ENCODE results near the gene CDK10. TPM values are rescaled to one million over a fixed set of nuclear protein-coding genes. Genes with fewer than 3 reads are reported as not detected.
"Not testable (repeated sequence)": the region's sequence is repeated elsewhere in the genome, so short reads cannot be mapped to it uniquely, and the experiment has no call there.

CDK10 gene
- total RNA-seq, 6 experiments from 2014 or later = 45.5 to 61.7 (median 48.6) TPM

DNA sequence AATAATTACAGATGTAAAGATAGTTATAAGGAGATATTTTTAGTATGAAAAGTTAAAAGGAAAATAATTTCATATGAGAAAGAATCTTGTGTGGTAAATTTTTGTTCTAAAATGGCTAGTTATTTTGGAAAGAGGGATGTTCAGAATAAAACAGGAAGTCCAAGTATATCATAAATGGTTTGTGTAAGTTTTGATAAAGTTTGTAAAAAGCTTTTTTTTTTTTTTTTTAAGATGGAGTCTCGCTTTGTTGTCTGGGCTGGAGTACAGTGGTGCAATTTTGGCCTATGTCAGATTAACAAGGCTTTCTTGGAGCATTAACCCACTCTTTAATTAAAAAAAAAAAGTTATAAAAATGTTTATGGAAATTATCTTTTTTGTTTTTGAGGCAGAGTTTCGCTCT, 8.2 kb upstream of the CDK10 start:
- DNase-seq = no peak
- TF ChIP-seq, protein P1, sequence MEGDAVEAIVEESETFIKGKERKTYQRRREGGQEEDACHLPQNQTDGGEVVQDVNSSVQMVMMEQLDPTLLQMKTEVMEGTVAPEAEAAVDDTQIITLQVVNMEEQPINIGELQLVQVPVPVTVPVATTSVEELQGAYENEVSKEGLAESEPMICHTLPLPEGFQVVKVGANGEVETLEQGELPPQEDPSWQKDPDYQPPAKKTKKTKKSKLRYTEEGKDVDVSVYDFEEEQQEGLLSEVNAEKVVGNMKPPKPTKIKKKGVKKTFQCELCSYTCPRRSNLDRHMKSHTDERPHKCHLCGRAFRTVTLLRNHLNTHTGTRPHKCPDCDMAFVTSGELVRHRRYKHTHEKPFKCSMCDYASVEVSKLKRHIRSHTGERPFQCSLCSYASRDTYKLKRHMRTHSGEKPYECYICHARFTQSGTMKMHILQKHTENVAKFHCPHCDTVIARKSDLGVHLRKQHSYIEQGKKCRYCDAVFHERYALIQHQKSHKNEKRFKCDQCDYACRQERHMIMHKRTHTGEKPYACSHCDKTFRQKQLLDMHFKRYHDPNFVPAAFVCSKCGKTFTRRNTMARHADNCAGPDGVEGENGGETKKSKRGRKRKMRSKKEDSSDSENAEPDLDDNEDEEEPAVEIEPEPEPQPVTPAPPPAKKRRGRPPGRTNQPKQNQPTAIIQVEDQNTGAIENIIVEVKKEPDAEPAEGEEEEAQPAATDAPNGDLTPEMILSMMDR (IDR thresholded peaks at IDR 0.05) = no peak
- H3K4me3 Mint-ChIP-seq = no peak overlapping the region
- no peak overlapping the region for H3K27ac Mint-ChIP-seq
- H3K36me3 Mint-ChIP-seq (ENCODE audit: low read depth) = peaks cover 31% of the 10 kb centered on the region
- no peaks in the 10 kb centered on the region for H3K4me1 Mint-ChIP-seq (ENCODE audit: low read depth)
- no peaks in the 10 kb centered on the region for H3K27me3 Mint-ChIP-seq (ENCODE audit: insufficient read depth)
- peaks cover 25% of the 10 kb centered on the region for H3K9me3 Mint-ChIP-seq

DNA sequence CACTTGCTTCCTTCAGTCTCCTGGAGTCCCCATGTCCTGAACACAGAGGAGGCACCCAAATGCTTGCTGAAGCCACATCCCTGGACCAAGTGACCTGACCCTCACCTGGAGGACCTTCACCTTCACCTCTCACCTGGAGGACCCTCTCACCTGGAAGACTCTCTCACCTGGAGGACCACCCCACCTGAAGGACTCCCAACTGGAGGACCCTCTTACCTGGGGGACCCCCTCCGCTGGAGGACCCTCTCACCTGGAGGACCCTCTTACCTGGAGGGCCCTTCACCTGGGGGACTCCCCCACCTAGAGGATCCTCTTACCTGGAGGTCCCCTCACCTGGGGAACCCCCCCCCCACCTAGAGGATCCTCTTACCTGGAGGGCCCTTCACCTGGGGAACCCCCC, 573 bp upstream of the CDK10 start:
- H3K36me3 Mint-ChIP-seq (ENCODE audit: low read depth) = peaks cover 27% of the 10 kb centered on the region
- peaks cover 7% of the 10 kb centered on the region for H3K9me3 Mint-ChIP-seq
- H3K4me1 Mint-ChIP-seq (ENCODE audit: low read depth) = peaks cover 7% of the 10 kb centered on the region
- H3K4me3 Mint-ChIP-seq = peak overlapping the region; percentile 67; the same call in 1 of the 2 replicates
- peaks cover 8% of the 10 kb centered on the region for H3K27me3 Mint-ChIP-seq (ENCODE audit: insufficient read depth)
- no peak for DNase-seq
- H3K27ac Mint-ChIP-seq = peak overlapping the region; percentile 63; the same call in 1 of the 2 replicates
- TF ChIP-seq, protein P1 (IDR thresholded peaks at IDR 0.05) = no peak

DNA sequence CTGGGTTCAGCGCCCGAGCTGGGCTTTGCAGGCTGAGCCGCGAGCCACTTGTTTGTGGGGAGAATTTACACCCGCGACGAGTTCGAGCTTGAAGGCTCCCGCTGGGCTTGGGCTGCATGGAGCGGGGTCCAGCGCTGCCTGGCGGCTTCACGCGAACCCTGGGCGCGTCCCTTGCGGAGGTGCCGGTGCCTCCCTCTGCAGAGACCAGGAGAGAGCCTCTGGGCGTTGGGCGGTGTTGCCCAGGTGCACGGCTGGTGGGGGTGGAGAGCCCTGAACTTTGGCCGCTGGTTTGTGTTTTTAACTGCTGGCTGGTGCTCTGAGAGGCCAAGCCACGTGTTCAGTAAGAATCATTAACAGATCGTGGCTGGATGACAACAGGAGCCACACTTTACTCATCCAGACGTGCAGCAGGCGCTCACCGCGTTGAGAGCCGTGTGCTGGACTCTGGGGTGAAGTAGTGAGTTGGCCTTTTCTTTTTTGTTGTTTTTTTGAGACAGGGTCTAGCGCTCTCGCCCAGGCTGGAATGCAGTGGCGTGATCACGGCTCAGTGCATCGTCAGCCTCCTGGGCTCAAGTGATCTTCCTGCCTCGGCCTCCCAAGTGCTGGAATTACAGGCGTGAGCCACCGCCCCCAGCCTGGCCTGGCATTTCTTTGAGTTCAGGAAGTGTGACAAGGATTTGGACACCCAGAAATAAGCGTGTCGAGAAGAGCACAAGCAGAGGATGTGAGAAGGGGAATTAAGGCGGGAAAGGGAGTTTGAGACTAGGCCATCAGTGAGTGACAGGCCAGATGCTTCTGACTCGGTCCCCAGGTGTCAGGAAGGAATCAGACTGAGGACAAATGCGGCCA, 827 bp downstream of the CDK10 start:
- H3K27ac Mint-ChIP-seq = peak overlapping the region; percentile 98
- H3K4me3 Mint-ChIP-seq = peak overlapping the region; percentile 93
- peaks cover 22% of the 10 kb centered on the region for H3K36me3 Mint-ChIP-seq (ENCODE audit: low read depth)
- peaks cover 7% of the 10 kb centered on the region for H3K4me1 Mint-ChIP-seq (ENCODE audit: low read depth)
- peak; percentile 33 for DNase-seq
- H3K27me3 Mint-ChIP-seq (ENCODE audit: insufficient read depth) = peaks cover 8% of the 10 kb centered on the region
- H3K9me3 Mint-ChIP-seq = peaks cover 7% of the 10 kb centered on the region
- TF ChIP-seq, protein P1 (IDR thresholded peaks at IDR 0.05) = no peak

DNA sequence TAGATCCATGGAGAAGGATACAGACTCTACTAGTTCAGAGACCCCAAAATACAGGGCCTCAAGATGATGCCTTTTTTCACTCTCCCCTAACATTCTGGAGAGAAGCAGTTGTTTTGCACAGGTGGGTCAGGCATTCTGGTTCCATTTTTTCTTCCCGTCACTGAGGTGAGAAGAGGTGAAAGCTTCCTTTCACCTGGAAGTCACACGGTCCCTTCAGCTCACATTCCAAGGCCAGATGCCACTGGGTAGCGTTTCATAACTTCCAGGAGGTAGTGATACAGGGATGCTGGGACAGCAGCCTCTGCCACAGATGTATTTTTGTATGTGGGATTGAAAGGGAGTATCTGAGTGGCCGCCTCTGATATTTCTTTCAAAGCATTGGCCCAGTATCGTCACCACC, 1.9 kb downstream of the CDK10 start:
- peaks cover 7% of the 10 kb centered on the region for H3K9me3 Mint-ChIP-seq
- H3K4me3 Mint-ChIP-seq = peak overlapping the region; percentile 93; the same call in 1 of the 2 replicates
- peak overlapping the region; percentile 98; the same call in 1 of the 2 replicates for H3K27ac Mint-ChIP-seq
- TF ChIP-seq, protein P1 (IDR thresholded peaks at IDR 0.05) = no peak
- H3K36me3 Mint-ChIP-seq (ENCODE audit: low read depth) = peaks cover 18% of the 10 kb centered on the region
- DNase-seq = no peak
- peaks cover 7% of the 10 kb centered on the region for H3K4me1 Mint-ChIP-seq (ENCODE audit: low read depth)
- peaks cover 8% of the 10 kb centered on the region for H3K27me3 Mint-ChIP-seq (ENCODE audit: insufficient read depth)

DNA sequence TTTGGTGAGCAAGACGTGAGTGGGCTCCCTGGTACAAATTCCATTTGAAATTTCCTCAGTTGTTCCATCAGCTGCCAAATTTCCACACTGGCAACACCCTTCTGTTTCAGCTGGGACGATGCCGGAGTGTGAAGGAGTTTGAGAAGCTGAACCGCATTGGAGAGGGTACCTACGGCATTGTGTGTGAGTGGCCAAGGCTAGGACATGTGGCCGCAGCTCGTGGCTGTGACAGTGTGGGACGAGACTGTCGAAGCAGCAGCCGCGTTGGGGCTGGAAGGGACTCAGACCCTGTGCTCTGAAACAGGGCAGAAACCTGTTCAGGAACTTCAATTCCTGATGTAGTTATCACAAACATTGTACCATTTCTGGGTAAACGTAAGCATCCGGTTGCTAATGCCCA, 2.7 kb downstream of the CDK10 start:
- no peak for DNase-seq
- Mint-ChIP-seq H3K4me3 (no peak overlapping the region), H3K9me3 (peaks cover 7% of the 10 kb centered on the region), H3K4me1 (ENCODE audit: low read depth) (peaks cover 7% of the 10 kb centered on the region), H3K27ac (no peak overlapping the region), H3K36me3 (ENCODE audit: low read depth) (peaks cover 18% of the 10 kb centered on the region), H3K27me3 (ENCODE audit: insufficient read depth) (peaks cover 8% of the 10 kb centered on the region)
- TF ChIP-seq, protein P1 (IDR thresholded peaks at IDR 0.05) = no peak

DNA sequence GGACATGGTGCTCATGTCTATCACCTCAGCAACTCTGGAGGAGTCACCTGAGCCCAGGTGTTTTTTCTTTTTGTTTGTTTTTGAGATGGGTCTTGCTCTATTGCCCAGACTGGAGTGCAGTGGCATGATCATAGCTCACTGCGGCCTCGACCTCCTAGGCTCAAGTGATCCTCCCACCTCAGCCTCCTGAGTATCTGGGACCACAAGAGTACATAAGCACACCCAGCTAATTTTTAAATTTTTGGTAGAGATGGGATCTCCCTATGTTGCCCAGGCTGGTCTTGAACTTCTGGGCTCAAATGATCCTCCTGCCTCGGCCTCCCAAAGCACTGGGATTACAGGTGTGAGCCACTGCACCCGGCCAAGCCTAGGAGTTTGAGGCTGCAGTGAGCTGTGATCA, 3.1 kb downstream of the CDK10 start:
- peaks cover 16% of the 10 kb centered on the region for H3K36me3 Mint-ChIP-seq (ENCODE audit: low read depth)
- H3K4me3 Mint-ChIP-seq; DNase-seq; H3K27me3 Mint-ChIP-seq (ENCODE audit: insufficient read depth); H3K27ac Mint-ChIP-seq; H3K4me1 Mint-ChIP-seq (ENCODE audit: low read depth); H3K9me3 Mint-ChIP-seq: not testable (repeated sequence)
